Measurements from ENCODE around the gene TDRD9. TPM values are rescaled to one million over a fixed set of nuclear protein-coding genes. Genes with fewer than 3 reads are reported as not detected.
A peak's percentile ranks its signal among the peaks of the same experiment; 100 is the strongest.

TDRD9 gene
- total RNA-seq, 1 donor from 2014 or later, result 0.53 TPM

DNA sequence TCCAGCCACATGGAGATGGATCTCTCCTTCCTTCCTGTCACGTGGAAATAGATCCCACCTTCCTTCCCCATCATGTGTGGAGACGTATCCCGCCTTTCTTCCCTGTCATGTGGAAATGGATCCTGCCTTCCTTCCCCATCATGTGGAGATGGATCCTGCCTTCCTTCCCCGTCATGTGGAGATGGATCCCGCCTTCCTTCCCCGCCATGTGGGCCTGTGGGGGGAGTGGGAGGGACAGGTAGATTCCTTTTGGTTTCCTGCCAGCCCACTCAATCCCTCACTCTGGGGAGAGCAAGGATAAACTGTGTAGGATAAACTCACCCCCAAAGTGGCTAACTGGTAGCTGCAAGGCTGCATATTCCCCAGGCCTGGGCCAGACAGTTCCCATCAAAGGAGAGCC, 31.7 kb upstream of the TDRD9 start:
- Histone ChIP-seq H3K27me3 (ENCODE audit: control insufficient read depth, insufficient read depth, low read length) (no peaks in the 10 kb centered on the region), H3K36me3 (ENCODE audit: control insufficient read depth, insufficient read depth, low read length) (no peaks in the 10 kb centered on the region), H3K4me3 (ENCODE audit: low read depth, low read length) (no peak overlapping the region)
- TF ChIP-seq, protein P1, sequence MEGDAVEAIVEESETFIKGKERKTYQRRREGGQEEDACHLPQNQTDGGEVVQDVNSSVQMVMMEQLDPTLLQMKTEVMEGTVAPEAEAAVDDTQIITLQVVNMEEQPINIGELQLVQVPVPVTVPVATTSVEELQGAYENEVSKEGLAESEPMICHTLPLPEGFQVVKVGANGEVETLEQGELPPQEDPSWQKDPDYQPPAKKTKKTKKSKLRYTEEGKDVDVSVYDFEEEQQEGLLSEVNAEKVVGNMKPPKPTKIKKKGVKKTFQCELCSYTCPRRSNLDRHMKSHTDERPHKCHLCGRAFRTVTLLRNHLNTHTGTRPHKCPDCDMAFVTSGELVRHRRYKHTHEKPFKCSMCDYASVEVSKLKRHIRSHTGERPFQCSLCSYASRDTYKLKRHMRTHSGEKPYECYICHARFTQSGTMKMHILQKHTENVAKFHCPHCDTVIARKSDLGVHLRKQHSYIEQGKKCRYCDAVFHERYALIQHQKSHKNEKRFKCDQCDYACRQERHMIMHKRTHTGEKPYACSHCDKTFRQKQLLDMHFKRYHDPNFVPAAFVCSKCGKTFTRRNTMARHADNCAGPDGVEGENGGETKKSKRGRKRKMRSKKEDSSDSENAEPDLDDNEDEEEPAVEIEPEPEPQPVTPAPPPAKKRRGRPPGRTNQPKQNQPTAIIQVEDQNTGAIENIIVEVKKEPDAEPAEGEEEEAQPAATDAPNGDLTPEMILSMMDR (IDR thresholded peaks at IDR 0.05; ENCODE audit: insufficient read depth, low read length, severe bottlenecking), result no peak
- FAIRE-seq (peak; percentile 100), DNase-seq (ENCODE audit: low read depth) (no peak)

DNA sequence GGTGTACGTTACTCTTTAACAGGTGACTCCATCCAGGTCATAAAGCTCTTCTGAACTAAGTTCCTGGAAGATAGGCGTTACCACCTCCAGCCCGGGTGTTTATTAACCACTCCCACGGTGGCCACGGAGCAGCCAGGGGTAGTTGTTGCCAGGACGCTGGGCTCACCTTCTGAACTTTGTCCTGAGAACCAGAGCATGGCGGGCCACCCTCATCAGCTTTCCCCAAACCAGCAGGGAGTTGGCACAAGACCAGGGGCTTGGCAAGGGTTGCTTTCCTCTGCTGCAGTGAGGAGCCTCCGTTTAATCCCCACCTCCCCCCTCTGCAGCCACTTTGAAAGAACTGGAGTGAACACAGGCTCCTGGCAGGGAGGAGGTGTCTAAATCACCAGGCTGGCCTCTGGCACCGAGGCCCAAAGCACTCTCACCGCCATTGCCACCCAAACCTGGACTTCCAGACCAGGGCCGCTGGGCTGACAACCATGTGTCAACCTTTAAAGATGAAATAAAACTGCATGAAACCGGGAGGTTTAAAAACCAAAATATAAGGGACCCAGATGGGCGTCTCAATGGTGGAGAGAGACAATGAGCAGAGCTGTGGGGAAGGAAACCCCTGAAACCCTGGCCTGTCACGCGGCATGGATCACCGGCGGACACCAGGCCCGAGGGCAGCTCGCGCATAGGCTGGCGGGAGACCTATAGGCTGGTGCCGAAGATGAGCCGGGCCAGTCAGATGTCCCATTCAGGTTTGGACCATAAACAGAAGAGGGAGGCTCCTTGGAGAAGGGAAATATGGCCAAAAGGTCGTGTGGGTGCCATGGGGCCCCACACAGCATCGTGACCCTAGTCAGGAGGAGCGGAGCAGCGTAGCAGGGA, 30.9 kb upstream of the TDRD9 start:
- no peak for DNase-seq (ENCODE audit: low read depth)
- H3K36me3 ChIP-seq (ENCODE audit: control insufficient read depth, insufficient read depth, low read length), result no peaks in the 10 kb centered on the region
- TF ChIP-seq, protein P1 (IDR thresholded peaks at IDR 0.05; ENCODE audit: insufficient read depth, low read length, severe bottlenecking), result no peak
- FAIRE-seq, result no peak
- H3K4me3 ChIP-seq (ENCODE audit: low read depth, low read length), result no peak overlapping the region
- no peaks in the 10 kb centered on the region for H3K27me3 ChIP-seq (ENCODE audit: control insufficient read depth, insufficient read depth, low read length)

DNA sequence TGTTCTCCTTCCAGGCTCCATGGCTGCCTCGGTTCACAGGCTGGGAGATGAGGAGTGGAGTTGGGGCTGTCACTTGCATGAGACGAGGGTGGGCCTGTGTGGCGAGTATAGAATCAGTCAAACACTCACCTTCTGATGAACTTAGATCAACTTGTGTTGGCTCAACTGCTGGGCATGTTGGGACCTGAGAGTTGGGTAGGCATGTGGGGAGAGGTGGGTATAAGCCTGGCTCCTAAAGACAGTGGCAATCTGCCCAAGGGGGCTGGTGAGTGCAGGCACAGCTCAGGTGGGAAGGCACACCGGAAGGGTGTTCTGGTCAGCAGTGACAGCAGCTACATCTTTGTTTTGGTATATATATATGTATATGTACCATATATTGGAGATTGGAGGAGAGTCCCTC, 30.1 kb upstream of the TDRD9 start:
- FAIRE-seq (no peak), DNase-seq (ENCODE audit: low read depth) (peak; percentile 90)
- H3K36me3 ChIP-seq (ENCODE audit: control insufficient read depth, insufficient read depth, low read length), result no peaks in the 10 kb centered on the region
- H3K4me3 ChIP-seq (ENCODE audit: low read depth, low read length), result no peak overlapping the region
- TF ChIP-seq, protein P1 (IDR thresholded peaks at IDR 0.05; ENCODE audit: insufficient read depth, low read length, severe bottlenecking), result no peak
- no peaks in the 10 kb centered on the region for H3K27me3 ChIP-seq (ENCODE audit: control insufficient read depth, insufficient read depth, low read length)

DNA sequence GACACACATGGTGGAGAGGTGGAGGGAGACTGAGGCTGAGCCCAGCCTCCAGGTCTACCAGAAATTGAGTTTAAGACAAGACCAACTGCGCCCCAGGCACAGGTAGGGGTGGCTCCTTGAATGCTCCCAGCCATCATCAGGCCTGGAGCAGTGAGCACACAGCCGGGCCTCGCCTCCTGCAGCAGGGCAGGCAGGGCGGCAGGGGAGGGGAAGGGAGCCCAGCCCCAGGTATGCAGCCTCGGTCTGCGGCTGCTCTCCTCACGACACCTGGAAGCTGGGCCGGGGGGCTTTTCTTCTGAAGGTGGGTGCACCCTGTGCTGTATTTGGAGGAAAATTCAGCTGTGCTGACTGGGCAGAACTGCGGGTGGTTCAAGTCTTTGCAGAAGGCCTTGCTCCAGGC, 29.5 kb upstream of the TDRD9 start:
- DNase-seq (ENCODE audit: low read depth), result no peak
- no peak overlapping the region for H3K4me3 ChIP-seq (ENCODE audit: low read depth, low read length)

DNA sequence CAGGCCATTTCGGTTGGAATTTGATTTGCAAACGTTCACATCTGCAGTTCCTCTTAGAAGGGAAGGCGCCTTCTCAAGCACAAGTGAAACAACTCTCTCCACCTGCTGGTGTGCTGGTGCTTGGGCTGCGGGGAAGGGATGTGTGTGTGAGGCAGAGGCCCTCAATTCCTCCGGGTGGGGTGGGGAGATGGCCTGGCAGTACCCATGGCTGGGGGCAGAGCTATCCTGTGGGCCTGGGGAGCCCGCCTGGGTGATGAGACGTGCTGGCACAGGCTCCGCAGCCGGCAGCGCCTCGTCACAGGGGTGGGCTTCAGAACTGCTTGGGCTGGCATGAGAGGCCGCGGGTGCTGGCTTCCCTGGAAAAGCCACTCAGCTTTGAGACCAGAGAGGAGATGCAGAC, 28.9 kb upstream of the TDRD9 start:
- no peak for FAIRE-seq
- H3K36me3 ChIP-seq (ENCODE audit: control insufficient read depth, insufficient read depth, low read length), result no peaks in the 10 kb centered on the region
- TF ChIP-seq, protein P1 (IDR thresholded peaks at IDR 0.05; ENCODE audit: insufficient read depth, low read length, severe bottlenecking), result no peak
- DNase-seq (ENCODE audit: low read depth), result no peak
- H3K27me3 ChIP-seq (ENCODE audit: control insufficient read depth, insufficient read depth, low read length), result no peaks in the 10 kb centered on the region
- H3K4me3 ChIP-seq (ENCODE audit: low read depth, low read length), result no peak overlapping the region

More for the DNA sequence above, 29.5 kb upstream of the TDRD9 start:
- TF ChIP-seq, protein P1 (IDR thresholded peaks at IDR 0.05; ENCODE audit: insufficient read depth, low read length, severe bottlenecking), result no peak
- no peak for FAIRE-seq
- H3K36me3 ChIP-seq (ENCODE audit: control insufficient read depth, insufficient read depth, low read length), result no peaks in the 10 kb centered on the region
- no peaks in the 10 kb centered on the region for H3K27me3 ChIP-seq (ENCODE audit: control insufficient read depth, insufficient read depth, low read length)
